ENCODE data around the gene TBC1D21.
"Not testable (repeated sequence)": the region's sequence is repeated elsewhere in the genome, so short reads cannot be mapped to it uniquely, and the experiment has no call there.

TBC1D21 gene

DNA sequence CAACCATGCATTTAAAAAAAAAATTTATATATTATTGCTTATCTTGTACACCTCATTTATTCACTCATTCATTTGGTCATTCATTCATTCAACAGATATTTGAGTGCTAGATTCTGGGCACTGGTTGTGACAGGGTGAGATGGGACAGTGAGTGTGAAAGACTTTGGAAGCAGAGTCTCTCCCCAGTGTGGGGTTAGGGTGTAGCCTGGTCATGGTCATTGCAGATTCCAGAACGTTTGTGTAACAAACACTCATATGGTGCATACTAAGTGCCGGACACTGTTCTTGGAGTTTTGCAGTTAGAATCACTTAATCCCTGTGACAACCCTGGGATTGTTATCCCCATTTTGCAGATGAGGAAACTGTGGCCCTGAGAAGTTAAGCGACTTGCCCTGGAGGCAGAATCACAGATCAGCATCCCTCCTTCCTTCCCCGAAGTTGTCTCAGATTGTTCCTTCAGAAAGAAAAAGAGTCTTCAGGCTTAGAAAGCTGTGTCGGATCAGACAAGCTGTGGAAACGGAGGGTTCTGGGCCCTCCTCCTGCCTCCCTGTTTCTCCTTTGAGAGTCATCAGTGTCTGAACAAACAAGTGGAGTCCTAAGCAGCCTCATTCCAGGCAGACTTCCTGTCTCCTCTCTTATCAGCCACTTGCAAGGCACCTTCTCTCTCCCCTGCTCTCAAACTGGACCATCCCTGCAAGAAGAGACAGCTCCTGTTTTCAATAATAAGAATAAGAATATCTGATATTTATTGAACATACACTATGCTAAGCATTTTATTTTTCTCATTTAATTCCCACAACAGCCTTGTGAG lies 59.2 kb downstream of the TBC1D21 start:
- no peak for DNase-seq

DNA sequence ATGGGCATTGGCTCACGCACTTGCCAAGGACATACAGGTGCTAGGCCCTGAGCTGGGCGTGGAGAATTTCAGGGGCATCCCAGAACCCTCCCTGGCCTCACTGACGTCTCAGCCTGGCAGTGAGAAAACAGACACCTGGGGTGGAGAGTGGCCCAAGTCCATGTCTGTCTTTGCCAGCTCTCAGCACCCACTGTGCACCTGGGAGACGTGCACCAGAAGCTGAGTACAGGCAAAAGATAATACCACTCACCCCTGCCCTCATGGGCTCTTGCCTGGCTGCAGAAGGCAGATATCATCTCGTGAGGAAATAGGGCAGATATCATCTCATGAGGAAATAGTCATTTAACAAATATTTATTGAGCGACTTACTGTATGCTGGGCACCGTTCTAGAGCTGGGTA lies 60.9 kb downstream of the TBC1D21 start:
- no peak for DNase-seq

DNA sequence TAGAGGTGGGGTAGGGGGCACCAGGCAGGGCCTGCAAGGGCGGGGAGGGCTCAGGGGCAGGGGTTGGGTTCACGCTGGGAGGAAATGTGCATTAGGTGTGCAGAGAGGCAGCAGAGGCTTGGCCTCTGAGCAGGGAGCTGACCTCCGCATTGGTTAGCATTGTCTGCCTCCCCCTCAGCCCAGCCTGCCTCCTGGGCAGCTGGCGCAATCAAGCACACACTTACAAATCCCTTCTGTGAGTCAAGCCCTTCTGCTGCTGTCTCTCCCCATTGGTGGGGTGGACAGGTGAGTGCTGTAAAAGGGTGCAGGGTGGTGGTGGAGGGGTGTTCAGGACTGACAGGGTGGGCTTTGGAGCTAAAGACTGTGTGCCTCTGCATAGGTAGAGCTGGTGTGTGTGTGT lies 62.2 kb downstream of the TBC1D21 start:
- no peak for DNase-seq

DNA sequence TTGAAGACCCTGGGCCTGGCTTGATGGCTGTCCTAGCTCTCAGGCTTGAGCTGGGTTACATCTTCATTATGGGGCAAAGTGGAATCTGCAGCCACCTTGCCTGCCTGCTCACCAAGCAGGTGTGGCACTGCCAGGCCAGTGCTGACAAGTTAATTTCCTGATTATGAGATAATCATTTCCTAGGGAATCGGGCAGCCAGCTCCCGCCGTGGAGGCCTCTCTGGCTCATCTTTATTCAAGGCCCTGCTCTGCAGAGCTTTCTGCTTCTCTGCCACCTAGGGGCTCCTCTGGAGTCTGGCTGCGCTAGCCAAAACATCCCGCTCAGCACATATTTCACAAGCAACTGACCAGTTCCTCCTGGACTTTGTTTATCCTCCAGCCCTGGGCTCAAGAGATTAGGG lies 62.8 kb downstream of the TBC1D21 start:
- DNase-seq: no peak

DNA sequence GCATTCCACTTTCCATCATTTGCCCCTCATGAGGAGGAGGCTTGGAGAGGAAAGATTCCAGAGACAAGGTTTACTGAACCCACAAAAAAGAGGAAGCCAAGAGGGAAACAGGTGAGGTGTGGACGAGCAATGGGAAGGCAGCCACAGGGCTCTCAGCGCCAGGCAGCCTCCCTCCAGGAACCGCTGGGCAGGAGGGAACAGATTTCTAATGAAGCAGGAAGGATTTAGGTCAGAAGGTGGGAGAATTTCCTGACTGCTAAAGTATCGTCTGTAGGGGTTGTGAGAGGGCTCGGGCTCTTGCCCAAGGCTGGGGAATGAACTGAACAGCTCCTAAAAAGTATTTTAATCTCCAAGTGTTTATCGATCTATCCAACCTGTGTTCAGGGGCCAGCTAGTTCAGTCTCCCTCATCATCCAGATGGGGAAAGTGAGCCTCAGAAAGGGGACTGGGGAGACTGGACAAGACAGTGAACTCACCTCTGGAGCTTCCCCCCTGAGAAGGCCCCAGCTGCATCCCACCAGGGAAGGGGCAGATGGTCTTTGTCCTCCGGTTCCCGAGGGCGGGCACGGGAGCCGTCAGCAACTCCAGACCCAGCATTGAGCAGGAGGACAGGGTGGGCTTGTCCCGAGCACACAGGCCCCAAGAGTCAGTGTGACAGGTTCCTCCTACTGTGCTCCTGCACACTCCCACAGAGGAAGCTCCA lies 63.4 kb downstream of the TBC1D21 start:
- DNase-seq: no peak

DNA sequence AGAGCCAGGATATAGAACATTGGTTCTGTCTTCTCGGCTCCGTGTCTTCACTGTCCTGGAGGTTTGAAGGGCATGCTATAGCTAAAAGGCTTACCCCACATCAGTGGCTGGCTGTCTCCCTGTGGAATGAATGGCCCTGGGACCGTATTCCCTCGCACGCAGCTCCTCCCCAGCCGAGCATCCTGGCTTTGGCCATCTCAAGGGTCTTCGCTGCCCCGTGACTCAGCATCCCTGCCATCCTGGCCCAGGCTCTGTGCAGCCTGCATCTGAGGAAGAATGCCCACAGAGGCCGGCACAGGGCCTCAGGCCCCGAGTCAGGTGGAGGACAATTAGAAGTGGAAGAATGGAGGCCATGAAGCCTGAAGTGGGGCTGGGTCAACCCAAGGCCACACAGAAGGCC lies 63.9 kb downstream of the TBC1D21 start:
- no peak for DNase-seq

DNA sequence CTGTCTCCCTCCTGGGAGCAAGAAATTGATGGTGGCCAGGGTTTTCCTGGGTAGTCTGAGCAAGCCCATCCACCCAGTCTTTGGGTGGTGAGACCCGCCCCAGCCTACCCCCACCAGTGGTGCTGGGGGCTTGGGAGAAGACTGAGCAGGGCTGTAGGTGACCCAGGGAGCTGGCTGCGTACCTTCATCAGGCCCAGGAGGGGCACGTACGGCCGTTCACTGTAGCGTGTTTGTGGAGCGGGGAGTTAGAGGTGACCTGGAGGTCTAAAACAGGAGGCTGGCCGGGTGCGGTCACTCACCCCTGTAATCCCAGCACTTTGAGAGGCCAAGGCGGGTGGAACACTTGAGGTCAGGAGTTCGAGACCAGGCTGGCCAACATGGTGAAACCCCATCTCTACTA lies 64.4 kb downstream of the TBC1D21 start:
- DNase-seq: no peak

DNA sequence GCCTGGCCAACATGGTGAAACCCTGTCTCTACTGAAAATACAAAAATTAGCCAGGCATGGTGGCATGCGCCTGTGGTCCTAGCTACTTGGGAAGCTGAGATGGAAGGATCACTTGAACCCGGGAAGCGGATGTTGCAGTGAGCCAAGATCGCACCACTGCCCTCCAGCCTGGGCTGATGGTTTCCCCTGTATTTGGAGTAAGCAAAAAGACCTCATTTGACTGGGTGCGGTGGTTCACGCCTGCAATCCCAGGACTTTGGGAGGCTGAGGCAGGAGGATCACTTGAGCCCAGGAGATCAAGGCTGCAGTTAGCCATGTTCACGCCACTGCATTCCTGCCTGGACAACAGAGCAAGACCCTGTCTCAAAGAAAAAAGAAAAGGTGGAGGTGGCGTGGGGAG lies 65.2 kb downstream of the TBC1D21 start:
- not testable (repeated sequence) for DNase-seq
